ENCODE measurements around the gene FAM217B.

FAM217B gene

GRCh38 chr20:59940129-59940955 is at the start of gene FAM217B, which contains the start of gene PPP1R3D:
TSS of gene FAM217B (plus strand) at chr20:59940389. CDS start at chr20:59943944, 3,555 bp downstream.
TSS of gene PPP1R3D (minus strand) at chr20:59940305. CDS start at chr20:59939931, 374 bp downstream.
- peak; percentile 99 for DNase-seq (ENCODE audit: low read depth)

GRCh38 chr20:59891581-59891980 is 48.6 kb upstream of the FAM217B start:
- DNase-seq (ENCODE audit: low read depth): no peak

- no peak for DNase-seq (ENCODE audit: low read depth)
Observed at GRCh38 chr20:59895908-59896307, 44.3 kb upstream of the FAM217B start.

GRCh38 chr20:59902470-59902869 is 37.7 kb upstream of the FAM217B start:
- no peak for DNase-seq (ENCODE audit: low read depth)

- DNase-seq (ENCODE audit: low read depth): no peak
Observed at GRCh38 chr20:59903621-59904020, 36.6 kb upstream of the FAM217B start.

GRCh38 chr20:59908855-59909254 is 31.3 kb upstream of the FAM217B start:
- no peak for DNase-seq (ENCODE audit: low read depth)

GRCh38 chr20:59911041-59911440 is 29.1 kb upstream of the FAM217B start:
- DNase-seq (ENCODE audit: low read depth): no peak

- no peak for DNase-seq (ENCODE audit: low read depth)
Observed at GRCh38 chr20:59912609-59913008, 27.6 kb upstream of the FAM217B start.

- no peak for DNase-seq (ENCODE audit: low read depth)
Observed at GRCh38 chr20:59920944-59921343, 19.2 kb upstream of the FAM217B start.

- no peak for DNase-seq (ENCODE audit: low read depth)
Observed at GRCh38 chr20:59923514-59923913, 16.7 kb upstream of the FAM217B start.

GRCh38 chr20:59925359-59925758 is 14.8 kb upstream of the FAM217B start:
- no peak for DNase-seq (ENCODE audit: low read depth)

- no peak for DNase-seq (ENCODE audit: low read depth)
Observed at GRCh38 chr20:59925899-59926298, 14.3 kb upstream of the FAM217B start.

GRCh38 chr20:59931511-59932312 is 8.5 kb upstream of the FAM217B start:
- DNase-seq (ENCODE audit: low read depth): no peak

- DNase-seq (ENCODE audit: low read depth): no peak
Observed at GRCh38 chr20:59932616-59933295, 7.4 kb upstream of the FAM217B start.

- DNase-seq (ENCODE audit: low read depth): no peak
Observed at GRCh38 chr20:59933296-59933848, 6.8 kb upstream of the FAM217B start, which contains the start of gene SYCP2. TSS of gene SYCP2 (minus strand) at chr20:59933637. CDS start at chr20:59922413, 11,224 bp downstream.

GRCh38 chr20:59933849-59934585 is 6.2 kb upstream of the FAM217B start:
- DNase-seq (ENCODE audit: low read depth): peak; percentile 59

GRCh38 chr20:59935457-59936185 is 4.6 kb upstream of the FAM217B start:
- no peak for DNase-seq (ENCODE audit: low read depth)

GRCh38 chr20:59936409-59936808 is 3.8 kb upstream of the FAM217B start:
- no peak for DNase-seq (ENCODE audit: low read depth)

GRCh38 chr20:59937150-59937549 is 3.0 kb upstream of the FAM217B start:
- DNase-seq (ENCODE audit: low read depth): no peak

- peak; percentile 38 for DNase-seq (ENCODE audit: low read depth)
Observed at GRCh38 chr20:59938221-59938620, 2.0 kb upstream of the FAM217B start.

GRCh38 chr20:59938696-59939051 is 1.5 kb upstream of the FAM217B start:
- DNase-seq (ENCODE audit: low read depth): peak; percentile 11
